HL-60 (cell line): ENCODE results near the gene ZG16.
"Not testable (repeated sequence)": the region's sequence is repeated elsewhere in the genome, so short reads cannot be mapped to it uniquely, and the experiment has no call there.

Experiments
- DNase-seq, 2 experiments: peaks; one replicate each; pipeline ENCODE4 v3.0.0-alpha.2; 2010 to 2020; ENCODE audit warnings: low read depth in 1 of 2, low spot score in 1 of 2
- H3K27ac ChIP-seq: fragments of 250-450 bp; sonication (Bioruptor Pico); replicated peaks from 2 replicates; pipeline ENCODE4 v1.5.1; 2020; ENCODE audit warnings: mild to moderate bottlenecking, moderate library complexity
- H3K27me3 ChIP-seq: fragments of 250-450 bp; sonication (Bioruptor Pico); 2 replicates; pipeline ENCODE4 v1.5.1; 2021; ENCODE audit warnings: mild to moderate bottlenecking, moderate library complexity; ENCODE audit not compliant: insufficient read depth, poor library complexity, severe bottlenecking
- H3K4me3 ChIP-seq: replicated peaks from 2 replicates; pipeline ENCODE4 v1.5.1; 2011; ENCODE audit warnings: mild to moderate bottlenecking, control low read depth, low read length; ENCODE audit not compliant: insufficient read depth
- CTCF ChIP-seq: IDR thresholded peaks from one replicate; pipeline ENCODE4 v1.5.1; 2011; ENCODE audit warnings: low read length, control low read depth, inconsistent platforms; ENCODE audit not compliant: insufficient read depth
- GABPA ChIP-seq: IDR thresholded peaks from 2 replicates; pipeline ENCODE4 v1.6.1; 2012; ENCODE audit warnings: low read depth
- POLR2AphosphoS5 ChIP-seq: IDR thresholded peaks from 2 replicates; pipeline ENCODE4 v1.6.1; 2012; ENCODE audit warnings: low read depth
- REST ChIP-seq: IDR thresholded peaks from 2 replicates; pipeline ENCODE4 v1.6.1; 2012; ENCODE audit warnings: low read depth; ENCODE audit not compliant: insufficient replicate concordance
- SPI1 ChIP-seq: IDR thresholded peaks from 2 replicates; pipeline ENCODE4 v1.6.1; 2012; ENCODE audit warnings: low read depth, mild to moderate bottlenecking, borderline replicate concordance

The ZG16 gene

DNA sequence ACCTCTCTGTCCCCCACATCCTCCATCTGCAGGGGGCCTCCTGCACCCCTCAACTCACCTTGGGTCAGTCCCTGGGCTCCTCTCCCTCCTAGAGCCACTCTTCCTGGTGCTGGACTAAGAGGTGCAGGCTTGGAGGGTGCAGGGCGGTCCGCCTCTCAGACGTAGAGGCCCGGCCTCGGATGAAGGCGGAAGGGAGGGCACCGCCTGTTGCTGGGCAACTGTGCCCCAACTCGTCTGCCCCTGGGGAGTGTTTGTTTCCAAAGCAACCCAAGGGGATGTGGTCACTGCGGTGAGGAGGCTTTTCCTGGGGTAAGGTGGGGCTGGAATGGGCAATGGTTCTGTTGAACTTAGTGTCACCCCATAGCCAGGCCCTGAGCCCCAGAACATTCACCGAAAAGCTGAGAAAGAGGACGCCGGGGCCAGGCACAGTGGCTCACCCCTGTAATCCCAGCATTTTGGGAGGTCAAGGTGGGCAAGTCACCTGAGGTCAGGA lies 32.2 kb upstream of the ZG16 start, which contains the start of gene C16orf54:
C16orf54 (minus strand) TSS at position 138 of the 493 bp plus-strand sequence. CDS start 1,039 bp downstream, outside the sequence.
- peak within 1 kb of the TSS; percentile 52 for H3K4me3 ChIP-seq
- H3K27ac ChIP-seq: peak within 1 kb of the TSS; percentile 100
- TF ChIP-seq POLR2AphosphoS5 (peak; percentile 75; the same call in 1 of the 2 replicates), GABPA (no peak), SPI1 (peak; percentile 66; the same call in 1 of the 2 replicates)
- no peaks in the 10 kb centered on the region for H3K27me3 ChIP-seq
- peak; percentile 97 to 99 for DNase-seq

- DNase-seq, H3K27me3 ChIP-seq, H3K4me3 ChIP-seq: not testable (repeated sequence)
- peak overlapping the region; percentile 100 for H3K27ac ChIP-seq
Measured at GRCh38 chr16:29746518-29746917, 31.5 kb upstream of the ZG16 start.

- Histone ChIP-seq H3K4me3 (no peak overlapping the region), H3K27ac (peak overlapping the region; percentile 26; the same call in 1 of the 2 replicates), H3K27me3 (no peaks in the 10 kb centered on the region)
- no peak for TF ChIP-seq GABPA
- TF ChIP-seq CTCF: no peak
- TF ChIP-seq SPI1: no peak
- no peak for TF ChIP-seq POLR2AphosphoS5
- TF ChIP-seq REST: no peak
- DNase-seq: no peak
Measured at GRCh38 chr16:29747947-29748759, 29.9 kb upstream of the ZG16 start.

- not testable (repeated sequence) for H3K27me3 ChIP-seq, DNase-seq, H3K4me3 ChIP-seq, H3K27ac ChIP-seq
Measured at GRCh38 chr16:29748760-29749149, 29.3 kb upstream of the ZG16 start.

GRCh38 chr16:29753516-29753915 lies 24.5 kb upstream of the ZG16 start:
- TF ChIP-seq CTCF (no peak), GABPA (no peak)
- H3K4me3 ChIP-seq: no peak overlapping the region
- H3K27me3 ChIP-seq: no peaks in the 10 kb centered on the region
- H3K27ac ChIP-seq: no peak overlapping the region
- no peak for DNase-seq

DNA sequence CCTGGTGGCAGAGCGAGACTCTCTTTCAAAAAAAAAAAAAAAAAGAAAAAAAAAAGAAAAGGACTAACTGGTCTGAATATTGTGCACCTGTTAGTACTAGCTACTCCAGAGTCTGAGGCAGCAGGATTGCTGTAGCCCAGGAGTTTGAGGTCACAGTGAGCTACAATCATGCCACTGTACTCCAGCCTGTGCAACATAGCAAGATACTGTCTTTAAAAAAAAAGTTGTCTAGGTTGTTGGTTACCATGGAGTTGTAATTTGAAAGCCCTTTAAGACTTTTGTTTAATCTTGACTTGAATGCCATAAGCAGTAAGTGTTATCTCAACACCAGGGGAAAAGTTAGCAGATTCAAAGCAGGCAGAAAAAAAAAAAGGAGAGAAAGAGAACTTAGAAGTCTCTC lies 21.4 kb upstream of the ZG16 start:
- H3K4me3 ChIP-seq: no peak overlapping the region
- no peaks in the 10 kb centered on the region for H3K27me3 ChIP-seq
- DNase-seq: no peak
- no peak for TF ChIP-seq POLR2AphosphoS5
- no peak for TF ChIP-seq GABPA
- no peak for TF ChIP-seq SPI1
- TF ChIP-seq REST: no peak
- TF ChIP-seq CTCF: no peak
- H3K27ac ChIP-seq: no peak overlapping the region

DNA sequence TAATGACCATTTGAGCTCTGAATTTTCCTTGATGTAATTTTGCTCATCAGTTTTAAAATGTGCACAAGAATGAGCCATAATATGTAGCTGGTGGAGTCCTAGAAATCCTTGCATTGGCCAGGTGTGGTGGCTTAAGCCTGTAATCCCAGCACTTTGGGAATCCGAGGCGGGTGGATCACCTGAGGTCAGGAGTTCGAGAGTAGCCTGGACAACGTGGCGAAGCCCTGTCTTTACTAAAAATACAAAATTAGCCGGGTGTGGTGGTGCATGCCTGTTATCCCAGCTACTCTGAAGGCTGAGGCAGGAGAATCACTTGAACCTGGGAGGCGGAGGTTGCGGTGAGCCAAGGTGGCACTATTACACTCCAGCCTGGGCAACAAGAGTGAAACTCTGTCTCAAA lies 21.0 kb upstream of the ZG16 start:
- H3K4me3 ChIP-seq, DNase-seq, H3K27me3 ChIP-seq, H3K27ac ChIP-seq: not testable (repeated sequence)
